ENCODE results near the gene GNAO1. TPM values are rescaled to one million over a fixed set of nuclear protein-coding genes. Genes with fewer than 3 reads are reported as not detected.
A peak's percentile ranks its signal among the peaks of the same experiment; 100 is the strongest.

Gene GNAO1
- total RNA-seq, 2 experiments from 2014 or later: 2.7 TPM

GRCh38 chr16:56357765-56358322 is 166.6 kb downstream of the GNAO1 start:
- ATAC-seq (no peak), DNase-seq (no peak)
- H3K27ac Mint-ChIP-seq: peak overlapping the region; percentile 76
- H3K4me1 Mint-ChIP-seq (ENCODE audit: low read depth): peaks cover 46% of the 10 kb centered on the region
- peaks cover 9% of the 10 kb centered on the region for H3K36me3 Mint-ChIP-seq (ENCODE audit: low read depth)
- no peaks in the 10 kb centered on the region for H3K9me3 Mint-ChIP-seq (ENCODE audit: insufficient read depth)
- H3K27me3 Mint-ChIP-seq (ENCODE audit: low read depth): no peaks in the 10 kb centered on the region
- ChIA-PET POLR2A (interaction anchor here (0.6 kb wide), 1 partner anchor 16 kb away, joined by 3 read pairs; no protein-coding TSS in a partner anchor), CTCF (interaction anchor here (0.8 to 1.0 kb wide), 2 partner anchors 32 to 155 kb away, joined by 3 read pairs; no protein-coding TSS in a partner anchor)
- H3K4me3 Mint-ChIP-seq: peak overlapping the region; percentile 86

- no peak overlapping the region for H3K4me3 Mint-ChIP-seq
- H3K36me3 Mint-ChIP-seq (ENCODE audit: low read depth): peaks cover 9% of the 10 kb centered on the region
- H3K27me3 Mint-ChIP-seq (ENCODE audit: low read depth): no peaks in the 10 kb centered on the region
- H3K27ac Mint-ChIP-seq: peak overlapping the region; percentile 6
- H3K4me1 Mint-ChIP-seq (ENCODE audit: low read depth): peaks cover 42% of the 10 kb centered on the region
- ChIA-PET POLR2A (no interaction called here), CTCF (interaction anchor here (0.8 to 1.4 kb wide), 2 partner anchors 9 to 42 kb away, joined by 3 to 4 read pairs; no protein-coding TSS in a partner anchor)
- ATAC-seq (no peak), DNase-seq (no peak)
- no peaks in the 10 kb centered on the region for H3K9me3 Mint-ChIP-seq (ENCODE audit: insufficient read depth)
These were observed 169.1 kb downstream of the GNAO1 start for GRCh38 chr16:56360117-56361008.

- DNase-seq: no peak
- peaks cover 29% of the 10 kb centered on the region for H3K4me1 Mint-ChIP-seq (ENCODE audit: low read depth)
- peak overlapping the region; percentile 31 for H3K27ac Mint-ChIP-seq
- ATAC-seq: no peak
- ChIA-PET POLR2A (no interaction called here), CTCF (no interaction called here)
- H3K9me3 Mint-ChIP-seq (ENCODE audit: insufficient read depth): no peaks in the 10 kb centered on the region
- H3K27me3 Mint-ChIP-seq (ENCODE audit: low read depth): no peaks in the 10 kb centered on the region
- no peak overlapping the region for H3K4me3 Mint-ChIP-seq
- H3K36me3 Mint-ChIP-seq (ENCODE audit: low read depth): peaks cover 11% of the 10 kb centered on the region
These were observed 170.9 kb downstream of the GNAO1 start for GRCh38 chr16:56362057-56362655.

GRCh38 chr16:56362706-56363105 is 171.4 kb downstream of the GNAO1 start:
- ATAC-seq: no peak

GRCh38 chr16:56363181-56363716 is 172.0 kb downstream of the GNAO1 start:
- Mint-ChIP-seq H3K36me3 (ENCODE audit: low read depth) (peaks cover 15% of the 10 kb centered on the region), H3K27me3 (ENCODE audit: low read depth) (no peaks in the 10 kb centered on the region), H3K4me1 (ENCODE audit: low read depth) (peaks cover 18% of the 10 kb centered on the region), H3K9me3 (ENCODE audit: insufficient read depth) (no peaks in the 10 kb centered on the region), H3K4me3 (no peak overlapping the region), H3K27ac (no peak overlapping the region)
- DNase-seq (no peak), ATAC-seq (no peak)
- CTCF ChIA-PET: interaction anchor here (1.2 kb wide), 1 partner anchor 38 kb away, joined by 3 read pairs; no protein-coding TSS in a partner anchor
- POLR2A ChIA-PET: no interaction called here

More at GRCh38 chr16:56362706-56363105, 171.4 kb downstream of the GNAO1 start:
- no peaks in the 10 kb centered on the region for H3K27me3 Mint-ChIP-seq (ENCODE audit: low read depth)
- H3K9me3 Mint-ChIP-seq (ENCODE audit: insufficient read depth): no peaks in the 10 kb centered on the region
- peaks cover 23% of the 10 kb centered on the region for H3K4me1 Mint-ChIP-seq (ENCODE audit: low read depth)
- H3K36me3 Mint-ChIP-seq (ENCODE audit: low read depth): peaks cover 15% of the 10 kb centered on the region
- POLR2A ChIA-PET: no interaction called here
- CTCF ChIA-PET: no interaction called here
- no peak overlapping the region for H3K4me3 Mint-ChIP-seq
- H3K27ac Mint-ChIP-seq: peak overlapping the region; percentile 31
- no peak for DNase-seq

- CTCF ChIA-PET: interaction anchor here (0.9 to 1.2 kb wide), 2 partner anchors 8 to 37 kb away, joined by 3 to 5 read pairs; no protein-coding TSS in a partner anchor
- Mint-ChIP-seq H3K36me3 (ENCODE audit: low read depth) (peaks cover 18% of the 10 kb centered on the region), H3K27me3 (ENCODE audit: low read depth) (no peaks in the 10 kb centered on the region), H3K4me1 (ENCODE audit: low read depth) (peaks cover 12% of the 10 kb centered on the region), H3K4me3 (no peak overlapping the region), H3K9me3 (ENCODE audit: insufficient read depth) (no peaks in the 10 kb centered on the region), H3K27ac (no peak overlapping the region)
- no peak for DNase-seq
- ATAC-seq: no peak
- POLR2A ChIA-PET: no interaction called here
These were observed 172.7 kb downstream of the GNAO1 start for GRCh38 chr16:56363781-56364565.

- no peak overlapping the region for H3K4me3 Mint-ChIP-seq
- H3K36me3 Mint-ChIP-seq (ENCODE audit: low read depth): peaks cover 19% of the 10 kb centered on the region
- no peaks in the 10 kb centered on the region for H3K27me3 Mint-ChIP-seq (ENCODE audit: low read depth)
- ATAC-seq (no peak), DNase-seq (no peak)
- ChIA-PET POLR2A (no interaction called here), CTCF (interaction anchor here (0.9 kb wide), 1 partner anchor 9 kb away, joined by 5 read pairs; no protein-coding TSS in a partner anchor)
- peaks cover 3% of the 10 kb centered on the region for H3K4me1 Mint-ChIP-seq (ENCODE audit: low read depth)
- H3K9me3 Mint-ChIP-seq (ENCODE audit: insufficient read depth): no peaks in the 10 kb centered on the region
- H3K27ac Mint-ChIP-seq: no peak overlapping the region
These were observed 173.6 kb downstream of the GNAO1 start for GRCh38 chr16:56364865-56365264.

GRCh38 chr16:56365552-56365951 is 174.3 kb downstream of the GNAO1 start:
- ATAC-seq (no peak), DNase-seq (no peak)
- Mint-ChIP-seq H3K36me3 (ENCODE audit: low read depth) (peaks cover 19% of the 10 kb centered on the region), H3K4me3 (no peak overlapping the region), H3K4me1 (ENCODE audit: low read depth) (no peaks in the 10 kb centered on the region), H3K27me3 (ENCODE audit: low read depth) (no peaks in the 10 kb centered on the region), H3K9me3 (ENCODE audit: insufficient read depth) (no peaks in the 10 kb centered on the region), H3K27ac (no peak overlapping the region)
- POLR2A ChIA-PET: no interaction called here
- CTCF ChIA-PET: no interaction called here

- H3K27ac Mint-ChIP-seq: no peak overlapping the region
- peaks cover 7% of the 10 kb centered on the region for H3K4me1 Mint-ChIP-seq (ENCODE audit: low read depth)
- H3K9me3 Mint-ChIP-seq (ENCODE audit: insufficient read depth): no peaks in the 10 kb centered on the region
- H3K36me3 Mint-ChIP-seq (ENCODE audit: low read depth): peaks cover 19% of the 10 kb centered on the region
- DNase-seq (no peak), ATAC-seq (no peak)
- H3K27me3 Mint-ChIP-seq (ENCODE audit: low read depth): no peaks in the 10 kb centered on the region
- POLR2A ChIA-PET: no interaction called here
- H3K4me3 Mint-ChIP-seq: no peak overlapping the region
- CTCF ChIA-PET: no interaction called here
These were observed 175.7 kb downstream of the GNAO1 start for GRCh38 chr16:56366945-56367344.

GRCh38 chr16:56367764-56368163 is 176.5 kb downstream of the GNAO1 start:
- DNase-seq: no peak
- POLR2A ChIA-PET: no interaction called here
- peaks cover 17% of the 10 kb centered on the region for H3K36me3 Mint-ChIP-seq (ENCODE audit: low read depth)

GRCh38 chr16:56368545-56368944 is 177.3 kb downstream of the GNAO1 start:
- ChIA-PET POLR2A (no interaction called here), CTCF (interaction anchor here (0.9 kb wide), 1 partner anchor 13 kb away, joined by 3 read pairs; no protein-coding TSS in a partner anchor)
- no peaks in the 10 kb centered on the region for H3K9me3 Mint-ChIP-seq (ENCODE audit: insufficient read depth)
- ATAC-seq (no peak), DNase-seq (no peak)
- no peak overlapping the region for H3K4me3 Mint-ChIP-seq
- no peaks in the 10 kb centered on the region for H3K27me3 Mint-ChIP-seq (ENCODE audit: low read depth)
- no peak overlapping the region for H3K27ac Mint-ChIP-seq
- peaks cover 19% of the 10 kb centered on the region for H3K36me3 Mint-ChIP-seq (ENCODE audit: low read depth)
- H3K4me1 Mint-ChIP-seq (ENCODE audit: low read depth): peaks cover 15% of the 10 kb centered on the region

More at GRCh38 chr16:56367764-56368163, 176.5 kb downstream of the GNAO1 start:
- Mint-ChIP-seq H3K4me3 (no peak overlapping the region), H3K27me3 (ENCODE audit: low read depth) (no peaks in the 10 kb centered on the region), H3K27ac (no peak overlapping the region), H3K9me3 (ENCODE audit: insufficient read depth) (no peaks in the 10 kb centered on the region), H3K4me1 (ENCODE audit: low read depth) (peaks cover 15% of the 10 kb centered on the region)
- CTCF ChIA-PET: no interaction called here
- ATAC-seq: no peak
